ENCODE measurements around the gene COLGALT1.

DNA sequence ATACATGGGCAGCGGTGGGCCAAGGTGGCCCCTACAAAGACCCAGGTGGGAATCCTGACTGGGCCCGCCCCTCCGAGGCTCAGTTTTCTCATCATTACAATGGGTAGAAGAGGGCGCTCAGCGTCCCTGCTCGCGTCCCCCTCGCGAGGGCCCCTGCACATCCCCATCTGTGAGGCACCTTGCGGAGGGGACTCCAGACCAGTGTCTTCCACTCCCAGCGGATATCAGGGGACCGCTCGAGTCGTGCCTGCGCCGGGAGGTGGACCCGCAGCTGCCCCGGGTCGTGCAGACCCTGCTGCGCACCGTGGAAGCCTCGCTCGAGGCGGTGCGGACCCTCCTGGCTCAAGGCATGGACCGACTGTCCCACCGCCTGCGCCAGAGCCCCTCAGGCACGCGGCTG, 15.3 kb upstream of the COLGALT1 start:
- TF ChIP-seq TAF1 (IDR thresholded peaks at IDR 0.05; ENCODE audit: borderline replicate concordance, insufficient read depth, low read length): no peak
- no peak for TF ChIP-seq POLR2AphosphoS5 (IDR thresholded peaks at IDR 0.05; ENCODE audit: low read depth, low read length)
- no peak for TF ChIP-seq REST (IDR thresholded peaks at IDR 0.05; ENCODE audit: insufficient read depth in 1 of 2, low read depth in 2 of 2, low read length in 2 of 2)

All from PFSK-1 (cell line).